ENCODE data around the gene TOM1L1.
"Not testable (repeated sequence)": the region's sequence is repeated elsewhere in the genome, so short reads cannot be mapped to it uniquely, and the experiment has no call there.

TOM1L1 gene, protein sequence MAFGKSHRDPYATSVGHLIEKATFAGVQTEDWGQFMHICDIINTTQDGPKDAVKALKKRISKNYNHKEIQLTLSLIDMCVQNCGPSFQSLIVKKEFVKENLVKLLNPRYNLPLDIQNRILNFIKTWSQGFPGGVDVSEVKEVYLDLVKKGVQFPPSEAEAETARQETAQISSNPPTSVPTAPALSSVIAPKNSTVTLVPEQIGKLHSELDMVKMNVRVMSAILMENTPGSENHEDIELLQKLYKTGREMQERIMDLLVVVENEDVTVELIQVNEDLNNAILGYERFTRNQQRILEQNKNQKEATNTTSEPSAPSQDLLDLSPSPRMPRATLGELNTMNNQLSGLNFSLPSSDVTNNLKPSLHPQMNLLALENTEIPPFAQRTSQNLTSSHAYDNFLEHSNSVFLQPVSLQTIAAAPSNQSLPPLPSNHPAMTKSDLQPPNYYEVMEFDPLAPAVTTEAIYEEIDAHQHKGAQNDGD

DNA sequence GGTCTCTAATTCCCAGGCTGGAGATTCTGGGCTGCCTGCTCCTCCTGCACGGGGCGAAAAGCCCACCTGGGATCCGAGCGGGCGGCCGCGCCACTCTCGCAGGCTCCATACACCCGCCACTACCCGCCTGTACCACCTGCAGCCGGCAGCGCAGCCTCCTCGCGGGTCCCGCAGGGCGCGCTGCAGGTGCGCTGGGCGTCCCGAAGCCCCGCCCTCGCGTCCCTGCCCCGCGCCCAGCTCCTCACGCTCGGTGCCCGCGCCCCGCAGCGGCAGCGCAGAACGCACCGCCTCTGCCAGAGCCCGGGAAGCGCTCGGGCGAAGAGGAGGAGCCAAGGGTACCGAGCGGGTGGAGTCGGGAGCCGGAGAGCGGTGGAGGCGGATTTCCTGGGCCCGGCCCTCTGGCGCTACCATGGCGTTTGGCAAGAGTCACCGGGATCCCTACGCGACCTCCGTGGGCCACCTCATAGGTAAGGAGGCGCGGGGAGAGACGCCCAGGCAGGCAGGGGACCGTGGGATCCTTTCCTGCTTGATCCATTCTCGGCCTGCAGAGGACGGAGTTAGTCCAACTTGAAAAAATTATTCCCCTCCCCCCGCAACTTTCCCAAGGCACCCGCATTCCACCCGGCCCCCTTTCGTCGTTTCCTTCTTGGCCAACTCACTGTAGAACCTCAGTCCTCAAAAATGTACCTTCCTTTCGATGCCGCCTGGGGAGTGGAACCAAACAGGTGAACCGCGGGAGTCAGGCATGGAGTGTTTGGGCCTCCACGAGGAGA is at the start of gene TOM1L1:
TSS of gene TOM1L1 (plus strand) at position 396 of the 773 bp plus-strand sequence. CDS start at position 410, 14 bp downstream.
- peak; percentile 50 for DNase-seq

DNA sequence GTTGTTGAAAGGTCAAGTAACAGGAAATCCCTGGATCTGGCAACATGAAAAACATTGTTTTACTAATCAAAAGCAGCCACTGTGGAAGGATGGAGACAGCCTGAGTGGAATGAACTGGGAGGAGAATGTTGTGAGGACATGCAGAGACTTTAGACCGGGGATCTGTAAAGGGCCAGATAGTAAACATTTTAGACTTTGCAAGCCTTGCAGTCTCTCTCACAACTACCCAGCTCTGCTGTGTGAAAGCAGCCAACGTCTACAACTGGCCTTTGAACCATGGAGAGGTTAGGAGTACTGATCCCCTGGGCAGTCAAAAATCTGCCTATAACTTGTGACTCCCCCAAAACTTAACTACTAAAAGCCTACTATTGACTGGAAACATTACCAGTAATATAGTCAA is 41.5 kb upstream of the TOM1L1 start:
- DNase-seq: no peak

- no peak for DNase-seq
Measured at GRCh38 chr17:54860617-54861470, 39.8 kb upstream of the TOM1L1 start.

- DNase-seq: no peak
Measured at GRCh38 chr17:54861471-54861983, 39.1 kb upstream of the TOM1L1 start.

DNA sequence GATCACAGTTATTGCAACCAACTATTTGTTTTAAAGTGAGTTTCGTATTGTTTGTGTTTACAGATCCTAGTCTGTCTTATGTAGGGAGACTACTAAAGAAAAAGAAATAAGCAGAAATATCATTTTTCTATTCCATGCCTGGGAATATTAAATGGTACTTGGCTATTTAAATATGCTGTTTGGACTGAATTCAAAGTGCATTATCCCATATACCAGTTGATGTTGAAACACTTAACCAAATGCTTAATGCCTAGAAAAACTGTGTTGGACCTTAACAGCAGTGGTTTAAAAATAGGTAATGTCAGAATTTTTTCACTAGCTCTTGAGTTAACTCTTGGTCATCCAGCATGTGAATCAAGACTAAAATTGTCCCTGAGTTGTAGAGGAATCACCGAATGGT is 37.5 kb upstream of the TOM1L1 start:
- no peak for DNase-seq

- DNase-seq: no peak
Measured at GRCh38 chr17:54864070-54864469, 36.6 kb upstream of the TOM1L1 start.

- DNase-seq: no peak
Measured at GRCh38 chr17:54864636-54865356, 35.9 kb upstream of the TOM1L1 start.

DNA sequence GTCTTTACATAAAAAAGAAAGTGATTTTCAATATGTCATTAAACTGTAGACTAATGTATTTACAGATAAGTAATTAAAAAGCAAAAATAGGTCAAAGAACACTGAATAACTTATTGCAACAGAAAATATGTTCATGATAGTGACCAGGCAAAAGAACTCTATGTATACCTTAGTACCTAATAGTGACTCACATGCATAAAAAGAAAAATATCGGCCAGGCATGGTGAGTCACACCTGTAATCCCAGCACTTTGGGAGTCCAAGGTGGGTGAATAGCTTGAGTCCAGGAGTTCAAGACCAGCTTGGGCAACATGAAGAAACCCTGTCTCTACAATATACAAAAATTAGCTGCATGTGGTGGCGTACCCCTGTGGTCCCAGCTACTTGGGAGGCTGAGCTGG is 33.0 kb upstream of the TOM1L1 start:
- no peak for DNase-seq

DNA sequence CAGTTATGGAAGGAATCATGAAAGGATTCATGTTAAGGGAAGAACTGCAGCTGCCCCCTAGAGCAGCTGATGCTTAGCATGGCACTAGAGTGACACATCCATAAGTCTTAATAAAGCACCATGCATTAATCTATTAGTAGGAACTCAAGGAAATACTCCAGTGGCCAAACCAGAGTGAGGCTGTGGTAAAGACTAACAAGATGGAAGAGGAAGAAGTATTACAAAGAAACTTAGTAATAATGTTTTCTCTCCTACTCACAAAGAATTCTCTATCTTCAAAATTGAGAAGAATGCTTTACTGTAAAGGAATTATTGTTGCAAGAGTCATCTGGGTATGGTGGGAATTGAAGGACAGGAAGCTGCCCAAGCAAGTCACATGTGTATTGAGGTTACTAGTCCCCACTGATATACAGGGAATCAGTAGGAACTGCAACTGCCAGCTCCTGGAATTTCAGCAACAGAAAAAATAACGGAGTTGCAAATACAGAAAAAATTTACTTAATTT is 29.9 kb upstream of the TOM1L1 start:
- DNase-seq: no peak

- DNase-seq: not testable (repeated sequence)
Measured at GRCh38 chr17:54875906-54876305, 24.7 kb upstream of the TOM1L1 start.

DNA sequence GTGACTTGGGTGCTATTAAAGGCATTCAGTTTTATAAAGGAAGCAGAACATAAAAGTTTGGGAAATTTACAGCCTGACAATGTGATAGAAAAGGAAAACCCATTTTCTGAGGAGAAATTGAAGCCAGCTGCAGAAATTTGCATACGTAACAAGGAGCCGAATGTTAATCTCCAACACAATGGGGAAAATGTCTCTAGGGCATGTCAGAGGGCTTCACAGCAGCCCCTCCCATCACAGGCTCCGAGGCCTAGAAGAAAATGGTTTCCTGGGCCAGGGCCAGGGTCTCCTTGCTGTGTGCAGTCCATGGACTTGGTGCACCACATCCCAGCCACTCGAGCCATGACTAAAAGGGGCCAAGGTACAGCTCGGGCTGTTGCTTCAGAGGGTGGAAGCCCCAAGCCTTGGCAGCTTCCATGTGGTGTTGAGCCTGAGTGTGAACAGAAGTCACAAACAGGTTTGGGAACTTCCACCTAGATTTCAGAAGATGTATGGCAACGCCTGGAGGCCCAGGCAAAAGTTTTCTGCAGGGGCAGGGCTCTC is 23.9 kb upstream of the TOM1L1 start:
- no peak for DNase-seq

- no peak for DNase-seq
Measured at GRCh38 chr17:54881255-54881972, 19.2 kb upstream of the TOM1L1 start.

DNA sequence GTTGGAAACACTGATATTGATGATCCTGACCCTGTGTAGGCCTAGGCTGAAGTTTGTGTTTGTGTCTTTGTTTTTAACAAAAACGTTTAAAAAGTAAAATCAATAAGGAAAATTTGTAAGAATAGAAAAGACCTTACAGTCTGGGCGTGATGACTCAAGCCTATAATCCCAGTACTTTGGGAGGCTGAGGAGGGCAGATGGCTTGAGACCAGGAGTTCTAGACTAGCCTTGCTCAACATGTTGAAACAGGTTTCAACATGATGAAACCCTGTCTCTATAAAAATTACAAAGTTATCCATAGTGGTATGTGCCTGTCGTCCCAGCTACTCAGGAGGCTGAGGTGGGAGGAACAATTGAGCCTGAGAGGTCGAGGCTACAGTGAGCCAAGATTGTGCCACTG is 18.3 kb upstream of the TOM1L1 start:
- no peak for DNase-seq

DNA sequence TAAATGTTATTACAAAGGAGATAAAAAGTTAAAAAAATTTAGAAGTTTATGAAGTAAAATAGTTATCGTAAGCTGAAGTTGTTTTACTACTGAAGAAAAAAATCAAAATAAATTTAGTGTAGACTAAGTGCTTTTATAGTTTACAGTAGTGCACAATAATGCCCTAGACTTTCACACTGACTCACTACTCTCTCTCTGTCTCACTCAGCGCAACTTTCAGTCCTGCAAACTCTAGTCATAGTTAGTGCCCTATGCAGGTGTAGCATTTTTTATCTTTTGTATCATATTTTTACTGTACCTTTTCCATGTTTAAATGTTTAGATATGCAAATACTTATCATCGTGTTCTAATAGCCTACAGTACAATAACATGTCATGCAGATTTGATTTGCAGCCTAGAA is 17.7 kb upstream of the TOM1L1 start:
- no peak for DNase-seq

- DNase-seq: no peak
Measured at GRCh38 chr17:54883939-54884338, 16.7 kb upstream of the TOM1L1 start.

- no peak for DNase-seq
Measured at GRCh38 chr17:54887787-54888186, 12.9 kb upstream of the TOM1L1 start.

- DNase-seq: no peak
Measured at GRCh38 chr17:54888254-54888653, 12.4 kb upstream of the TOM1L1 start.

DNA sequence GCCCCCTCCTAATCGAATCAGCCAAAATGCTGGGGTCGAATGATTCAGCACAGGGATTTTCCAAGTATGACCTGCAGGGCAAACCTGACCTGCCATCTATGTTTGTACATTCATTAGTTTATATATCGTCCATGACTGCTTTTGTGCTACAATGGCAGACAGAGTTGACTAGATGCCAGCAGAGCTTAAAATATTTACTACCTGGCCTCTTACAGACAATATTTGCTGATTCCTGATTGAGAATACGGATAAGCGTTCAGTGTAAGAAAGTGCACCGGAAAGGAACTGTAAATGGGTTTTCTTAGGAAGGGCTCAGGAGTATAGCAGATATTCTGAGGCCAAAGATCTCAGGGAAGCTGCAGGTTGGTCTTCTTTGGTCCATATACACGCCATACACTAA is 11.7 kb upstream of the TOM1L1 start:
- no peak for DNase-seq

GRCh38 chr17:54891176-54891821 is 9.4 kb upstream of the TOM1L1 start:
- DNase-seq: peak; percentile 11

- DNase-seq: no peak
Measured at GRCh38 chr17:54892360-54892759, 8.3 kb upstream of the TOM1L1 start.
